GM12878 (cell line): ENCODE measurements around the gene SYNM. TPM values are rescaled to one million over a fixed set of nuclear protein-coding genes. Genes with fewer than 3 reads are reported as not detected.

Experiments used
- BMI1 ChIP-seq: fragments of 450-650 bp; IDR thresholded peaks from 2 replicates; pipeline ENCODE4 v1.6.1; 2016; ENCODE audit warnings: mild to moderate bottlenecking, moderate library complexity, borderline replicate concordance
- HSF1 ChIP-seq: fragments of 150-350 bp; IDR thresholded peaks from 2 replicates; pipeline ENCODE4 v1.6.1; 2014; ENCODE audit warnings: mild to moderate bottlenecking, low read depth, low read length
- KLF5 ChIP-seq: fragments of 450-650 bp; IDR thresholded peaks from 2 replicates; pipeline ENCODE4 v1.6.1; 2014; ENCODE audit warnings: mild to moderate bottlenecking; ENCODE audit not compliant: partially characterized antibody
- MXI1 ChIP-seq: fragments of 150-350 bp; IDR thresholded peaks from 2 replicates; pipeline ENCODE4 v1.6.1; 2011; ENCODE audit warnings: low read depth, mild to moderate bottlenecking, inconsistent platforms, low read length, improper control_type of control experiment
- ZNF384 ChIP-seq: IDR thresholded peaks from 2 replicates; pipeline ENCODE4 v1.6.1; 2012; ENCODE audit warnings: low read depth, mild to moderate bottlenecking, low read length, improper control_type of control experiment, borderline replicate concordance
- ZNF592 ChIP-seq: fragments of 450-650 bp; IDR thresholded peaks from 2 replicates; pipeline ENCODE4 v1.6.1; 2017; ENCODE audit warnings: mild to moderate bottlenecking, moderate library complexity
- polyA plus RNA-seq, 11 experiments: library from polyadenylated mRNA; depleted of rRNA in 4 of 11; unstranded in 6 of 11; stranded (reverse) in 5 of 11; fragments of >200 nt; fragmentation: Nextera tagmentation in 4 of 11; fragmentation: Illumina TruSeq in 1 of 11; extraction: Ambion mirVana in 4 of 11; extraction: Trizol in 1 of 11; gene quantifications; 1 replicate in 1 of 11; 2 replicates in 10 of 11; pipeline versions ENCODE4 v1.2.1 to v1.2.3, GENCODE V29; 2011 to 2016; ENCODE audit warnings: inconsistent platforms in 2 of 11, missing spikeins in 2 of 11, low read depth in 1 of 11
- total RNA-seq, 4 experiments: library from RNA; depleted of rRNA in 3 of 4; stranded (reverse); fragments of >200 nt in 3 of 4; fragmentation: Illumina TruSeq in 1 of 4; extraction: Trizol in 1 of 4; gene quantifications; 2 replicates each; pipeline versions ENCODE4 v1.2.1 to v1.2.3, GENCODE V29; 2013 to 2021

Gene SYNM
- total and polyA plus RNA-seq, 10 of the 15 experiments (the other 5 are each of a cell fraction or from before 2014, with no cell fraction given) = 0.05 to 1.1 (median 0.89) TPM; not detected in 1

- TF ChIP-seq ZNF592 = no peak
- no peak for TF ChIP-seq MXI1
- TF ChIP-seq BMI1 = no peak
- TF ChIP-seq HSF1 = no peak
- no peak for TF ChIP-seq ZNF384
- TF ChIP-seq KLF5 = no peak
Measured at GRCh38 chr15:99117563-99118257, 12.8 kb downstream of the SYNM start (continued).
